SIG-M5 treated with dmso at 0.1 percent for 504 hours (cell line): ENCODE measurements around the gene MRPL3.
"Not testable (repeated sequence)": the region's sequence is repeated elsewhere in the genome, so short reads cannot be mapped to it uniquely, and the experiment has no call there.

Experiments
- DNase-seq: peaks from one replicate; lab custom pipeline; 2025; ENCODE audit not compliant: unreplicated experiment; lab: John Stamatoyannopoulos, UW

The MRPL3 gene

DNA sequence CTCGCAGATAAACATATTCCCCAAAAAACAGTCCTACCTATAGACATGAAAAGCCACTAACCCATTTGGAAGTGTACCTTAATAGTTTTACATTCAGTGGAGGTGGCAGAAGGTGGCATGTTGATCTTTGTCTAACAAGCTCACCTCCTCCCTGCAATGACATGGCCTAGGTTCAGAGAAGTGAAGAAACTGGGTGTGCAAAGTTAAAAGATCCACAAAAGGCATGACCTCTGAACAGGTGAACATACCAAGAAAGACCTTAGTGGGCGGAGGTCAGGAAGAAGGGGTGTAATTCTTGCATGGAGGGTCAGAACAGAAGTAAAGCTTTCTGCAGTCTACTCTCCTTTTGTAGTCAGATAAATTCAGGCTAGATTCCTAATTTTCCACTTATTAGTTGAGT, 822 bp downstream of the MRPL3 start:
- DNase-seq: no peak

DNA sequence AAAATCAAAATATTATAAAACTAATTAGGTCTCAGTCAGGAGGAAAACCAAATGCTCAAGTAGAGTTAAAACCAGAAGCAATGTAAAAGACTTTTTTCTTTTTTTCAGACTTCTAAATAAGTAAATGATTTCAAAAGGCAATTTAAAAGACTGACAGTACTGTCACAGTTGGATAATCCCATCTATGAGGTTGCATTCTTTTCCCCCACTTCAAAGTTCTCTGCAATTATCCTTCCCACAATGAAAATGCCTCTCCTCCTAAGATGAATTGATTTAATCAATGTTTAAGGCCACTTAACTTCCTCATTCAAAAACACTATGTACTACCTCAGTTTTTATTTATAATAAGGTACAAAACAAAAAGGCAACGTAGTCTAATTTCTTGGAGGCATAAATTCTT, 8.1 kb downstream of the MRPL3 start:
- no peak for DNase-seq

DNA sequence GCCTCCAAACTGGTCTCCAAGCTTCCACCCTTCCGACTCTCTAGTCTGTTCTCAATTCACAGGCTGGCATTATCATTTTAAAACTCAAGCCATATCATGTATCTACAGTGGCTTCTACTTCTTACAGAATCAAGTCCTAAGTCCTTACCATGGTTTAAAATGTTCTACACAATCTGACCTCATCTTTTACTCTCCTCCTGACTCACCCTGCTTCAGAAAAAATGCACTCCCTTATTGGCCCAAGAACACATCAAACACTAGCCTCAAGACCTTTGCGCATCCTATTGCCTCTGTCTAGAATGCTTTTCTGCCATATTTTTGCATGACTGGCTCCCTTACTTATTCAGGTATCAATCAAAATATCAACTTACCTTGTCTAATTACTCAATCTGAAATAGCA, 11.0 kb downstream of the MRPL3 start:
- DNase-seq: no peak

DNA sequence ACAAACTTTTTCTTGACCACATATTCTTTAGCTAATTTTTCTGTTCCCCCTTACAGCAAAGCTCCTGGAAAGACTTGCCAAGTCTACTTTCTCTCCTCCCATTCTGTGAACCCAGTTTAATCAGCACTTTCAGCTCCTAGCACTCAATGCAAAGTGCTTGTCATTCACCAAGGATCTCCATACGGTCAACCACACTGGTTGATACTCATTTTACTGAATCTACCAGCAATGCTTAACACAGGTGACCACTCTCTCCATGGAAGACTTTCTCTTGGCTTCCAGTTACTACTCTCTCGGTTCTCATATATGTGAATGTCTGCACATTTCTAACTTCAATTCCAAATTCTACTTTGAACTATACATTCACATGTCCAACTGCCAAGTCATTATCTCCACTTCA, 11.7 kb downstream of the MRPL3 start:
- DNase-seq: no peak

DNA sequence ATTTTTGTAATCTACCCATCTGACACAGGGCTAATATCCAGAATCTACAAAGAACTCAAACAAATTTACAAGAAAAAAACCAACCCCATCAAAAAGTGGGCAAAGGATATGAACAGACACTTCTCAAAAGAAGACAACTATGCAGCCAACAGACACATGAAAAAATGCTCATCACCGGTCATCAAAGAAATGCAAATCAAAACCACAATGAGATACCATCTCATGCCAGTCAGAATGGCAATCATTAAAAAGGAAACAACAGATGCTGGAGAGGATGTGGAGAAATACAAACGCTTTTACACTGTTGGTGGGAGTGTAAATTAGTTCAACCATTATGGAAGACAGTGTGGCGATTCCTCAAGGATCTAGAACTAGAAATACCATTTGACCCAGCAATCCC, 16.2 kb downstream of the MRPL3 start:
- not testable (repeated sequence) for DNase-seq

DNA sequence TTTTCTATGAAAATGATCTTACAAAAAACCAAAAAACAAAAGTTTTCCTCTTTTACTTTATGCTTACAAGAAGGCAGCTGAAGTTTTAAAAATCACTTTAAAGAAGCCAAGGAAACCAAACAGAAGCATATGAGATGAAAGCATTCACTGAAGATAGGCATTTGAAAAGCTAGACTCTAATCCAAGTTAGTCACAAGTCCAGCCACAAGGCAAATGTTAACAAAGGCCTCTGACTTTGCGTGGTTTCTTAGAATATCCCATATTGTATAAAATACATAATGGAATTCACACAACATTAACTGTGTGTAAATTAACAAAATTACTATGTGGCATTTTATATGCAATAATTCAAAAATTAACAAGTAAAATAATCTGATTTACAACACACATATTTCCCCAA, 17.7 kb downstream of the MRPL3 start:
- no peak for DNase-seq

DNA sequence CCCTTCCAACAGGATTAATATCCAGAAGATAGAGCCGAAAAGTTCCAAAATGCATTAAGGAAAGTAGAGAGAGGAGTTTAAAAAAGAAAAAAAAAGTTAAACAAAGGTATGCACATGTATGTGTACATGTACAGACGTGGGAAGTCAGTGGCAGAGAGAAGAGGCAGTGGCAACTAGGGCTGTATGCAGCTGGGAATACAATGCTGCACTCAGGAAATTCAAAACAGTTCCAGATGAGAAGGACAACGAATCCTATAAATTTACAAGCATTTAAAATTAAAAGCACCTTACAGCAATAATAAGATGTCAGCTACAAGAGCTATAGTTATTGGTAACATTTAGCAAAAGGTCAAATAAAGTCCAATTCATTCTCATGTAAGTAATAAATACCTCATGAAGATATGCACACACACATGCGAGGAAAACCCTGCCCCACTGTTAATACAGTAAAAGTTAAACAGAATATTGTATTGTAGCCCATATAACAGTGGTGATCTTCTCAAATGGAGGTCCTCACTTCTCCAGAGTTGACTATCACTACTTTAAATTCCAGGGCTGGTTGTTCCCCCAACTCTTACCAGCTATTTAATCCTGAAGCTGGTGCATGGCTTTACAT, 18.2 kb downstream of the MRPL3 start:
- DNase-seq: no peak

DNA sequence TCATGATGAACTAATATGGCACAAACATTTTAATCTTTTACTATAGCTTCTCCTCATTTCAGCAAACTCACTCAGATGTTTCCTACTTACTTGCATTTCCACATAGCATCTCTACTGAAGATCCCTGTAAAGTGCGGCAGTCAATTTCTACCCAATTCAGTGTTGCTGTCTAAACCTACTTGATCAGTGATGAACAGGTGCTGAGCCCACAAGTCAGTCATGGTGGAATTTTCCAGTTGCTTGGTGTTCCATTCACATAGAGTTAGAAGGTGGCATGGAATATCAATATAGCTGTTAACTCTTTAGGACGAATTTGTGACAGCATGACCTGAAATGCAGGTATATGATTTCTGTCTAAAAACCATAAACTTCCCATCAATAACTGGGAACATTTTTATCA, 22.7 kb downstream of the MRPL3 start:
- no peak for DNase-seq

DNA sequence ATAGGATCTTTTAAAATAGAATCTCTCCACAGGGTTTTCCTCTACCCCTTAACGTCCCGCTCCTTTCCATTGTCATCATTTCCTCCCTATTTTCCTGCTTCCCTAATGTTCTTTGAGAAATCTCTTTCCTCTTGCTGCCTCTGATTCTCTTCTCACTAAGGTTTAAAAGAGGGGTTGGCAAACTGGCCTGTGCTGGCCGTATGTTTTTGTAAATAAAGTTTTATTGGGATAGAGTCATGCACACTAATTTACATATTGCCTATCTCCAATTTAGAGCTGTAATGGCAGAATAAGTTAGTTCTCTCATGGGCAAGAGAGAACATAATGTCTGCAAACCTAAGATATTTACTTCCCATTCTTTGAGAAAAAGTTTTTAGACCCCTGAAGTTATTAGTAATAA, 25.0 kb downstream of the MRPL3 start:
- no peak for DNase-seq

DNA sequence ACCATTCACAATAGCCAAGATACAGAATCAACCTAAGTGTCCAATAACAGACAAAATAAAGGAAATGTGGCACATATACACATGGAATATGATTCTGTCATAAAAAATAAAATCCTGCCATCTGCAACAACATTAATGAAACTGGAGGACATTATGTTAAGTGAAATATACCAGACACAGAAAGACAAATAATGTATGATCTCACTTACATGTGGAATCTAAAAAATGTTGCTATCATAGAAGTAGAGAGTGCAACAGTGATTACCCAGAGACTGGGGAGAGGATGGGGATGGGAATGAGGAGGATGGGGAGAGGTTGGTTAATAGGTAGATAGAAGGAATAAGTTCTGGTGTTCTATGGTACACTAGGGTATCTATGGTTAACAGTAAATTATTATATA, 28.7 kb downstream of the MRPL3 start:
- no peak for DNase-seq

DNA sequence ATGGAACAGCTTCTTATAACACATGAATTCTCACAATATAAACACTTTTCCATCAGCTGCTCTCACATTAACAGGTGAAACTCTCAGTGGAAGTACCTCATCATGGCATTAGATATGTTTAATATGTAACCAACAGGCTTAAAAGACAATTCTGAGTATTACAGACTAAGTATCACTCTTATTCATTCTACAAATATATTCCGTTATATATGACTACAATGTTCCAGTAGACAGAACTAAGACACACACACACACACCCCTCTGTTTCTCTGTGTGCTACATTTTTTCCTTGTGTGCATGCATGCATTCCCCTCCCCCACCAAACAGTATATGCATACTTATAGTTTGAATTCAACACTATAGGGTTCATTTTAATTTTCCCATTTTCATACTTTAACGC, 32.4 kb downstream of the MRPL3 start:
- DNase-seq: no peak

DNA sequence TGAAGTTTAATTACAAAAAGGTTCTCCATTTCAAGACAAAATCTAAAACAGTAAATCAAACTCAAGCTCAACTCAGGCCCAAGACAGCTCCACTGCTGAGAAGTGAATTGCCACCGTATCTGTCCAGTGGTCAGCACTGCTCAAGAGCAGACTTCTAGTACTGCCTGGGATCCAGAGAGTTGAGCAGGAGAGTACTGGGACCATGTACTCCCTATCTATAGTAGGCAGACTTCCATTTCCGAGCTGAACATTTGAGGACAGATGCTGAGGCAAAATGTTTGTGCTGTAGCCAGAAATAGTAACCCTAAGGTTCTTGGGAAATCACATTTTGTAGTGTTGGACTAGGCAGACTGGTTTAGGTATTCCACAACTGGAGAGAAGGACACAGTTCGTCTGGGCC, 44.1 kb downstream of the MRPL3 start:
- DNase-seq: no peak

DNA sequence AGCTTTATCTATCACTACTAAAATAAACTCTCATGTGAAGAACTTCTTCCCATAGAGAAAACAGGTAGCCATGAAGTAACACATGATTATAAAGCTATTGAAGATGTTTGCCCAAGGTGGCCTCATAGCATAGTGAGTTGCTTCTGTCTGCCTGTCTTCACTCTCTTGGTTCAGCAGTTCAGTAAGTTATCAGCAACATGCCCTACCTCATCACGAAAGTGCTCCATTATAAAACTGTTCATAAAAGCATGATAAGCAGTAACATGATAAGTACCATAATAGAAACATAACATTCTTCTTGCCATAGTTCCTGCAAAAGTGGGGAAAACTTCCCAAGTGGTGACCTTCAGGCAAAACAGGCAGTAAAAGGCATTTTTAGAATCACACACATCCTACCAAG, 45.6 kb downstream of the MRPL3 start:
- no peak for DNase-seq

DNA sequence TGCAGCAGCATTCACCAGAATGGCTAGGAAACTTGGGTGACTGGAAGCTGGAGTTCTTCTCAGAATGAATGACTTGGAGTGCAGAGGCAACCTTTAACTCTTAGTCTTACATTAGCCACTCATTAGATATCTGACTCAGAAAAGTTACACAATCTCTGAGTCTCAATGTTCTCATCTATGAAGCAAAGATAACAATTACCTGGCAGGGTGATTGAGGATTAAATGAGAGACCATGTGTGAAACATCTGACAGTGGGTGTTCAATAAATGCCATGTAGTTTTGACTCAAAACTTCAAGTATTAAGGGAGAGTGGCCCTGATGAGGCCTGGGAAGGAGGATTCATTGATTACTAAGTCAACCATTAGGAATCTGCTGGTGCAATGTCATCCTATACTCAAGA, 48.3 kb downstream of the MRPL3 start:
- DNase-seq: no peak

DNA sequence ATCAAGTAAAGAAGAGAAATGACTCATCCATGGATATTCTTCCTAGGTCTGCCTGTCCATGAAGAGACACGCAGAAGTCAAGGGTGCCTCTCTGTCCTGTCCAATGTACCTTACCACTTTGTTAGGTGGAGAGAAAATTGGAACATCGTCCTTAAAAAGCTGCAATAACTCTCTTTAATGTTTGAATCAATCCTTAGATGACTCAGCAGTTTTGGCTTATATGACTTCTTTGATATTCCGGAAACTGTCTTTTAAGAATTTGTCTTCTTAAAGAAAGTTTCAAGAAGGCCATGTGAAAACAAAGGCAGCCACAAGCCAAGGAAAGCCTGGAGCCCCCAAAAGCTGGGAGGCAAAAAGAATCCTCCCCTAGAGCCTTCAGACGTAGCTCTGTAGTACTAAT, 49.2 kb downstream of the MRPL3 start:
- no peak for DNase-seq

DNA sequence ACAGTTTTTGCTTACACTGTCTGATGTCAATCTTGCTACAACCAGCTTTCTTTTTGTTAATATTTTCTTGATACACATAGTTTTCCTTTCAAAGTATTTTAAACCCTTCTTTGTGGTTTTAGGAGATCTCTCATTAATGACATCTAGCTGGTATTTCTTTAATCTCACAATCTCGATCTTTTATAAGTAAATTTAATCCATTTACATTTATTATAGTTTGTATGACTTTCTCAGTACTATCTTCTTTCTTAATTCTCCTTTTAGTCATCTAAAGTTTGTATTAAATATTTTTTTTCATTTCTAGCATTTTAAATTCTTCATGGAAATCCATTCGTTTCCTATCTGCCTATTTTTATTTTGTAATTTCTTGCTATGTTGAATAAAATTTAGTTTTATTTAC, 55.4 kb downstream of the MRPL3 start:
- no peak for DNase-seq

DNA sequence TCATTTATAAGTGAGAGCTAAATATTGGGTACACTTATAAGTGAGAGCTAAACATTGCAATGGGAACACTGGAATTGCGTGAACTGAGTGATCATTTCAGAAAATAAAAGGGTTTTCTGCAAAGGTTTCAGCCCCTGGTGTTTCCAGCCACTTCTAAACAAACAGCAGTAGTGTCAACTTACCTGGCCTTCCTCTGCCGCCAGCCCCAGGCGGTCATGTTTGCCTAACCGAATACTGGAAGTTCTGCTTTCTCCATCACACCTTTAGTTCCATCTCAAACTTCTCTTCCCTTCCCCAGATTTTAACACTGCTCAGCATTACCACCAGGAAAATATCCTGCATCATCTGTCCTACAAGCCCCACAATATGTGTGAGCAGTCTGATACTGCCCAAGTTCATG, 58.6 kb downstream of the MRPL3 start:
- DNase-seq: peak; percentile 22

DNA sequence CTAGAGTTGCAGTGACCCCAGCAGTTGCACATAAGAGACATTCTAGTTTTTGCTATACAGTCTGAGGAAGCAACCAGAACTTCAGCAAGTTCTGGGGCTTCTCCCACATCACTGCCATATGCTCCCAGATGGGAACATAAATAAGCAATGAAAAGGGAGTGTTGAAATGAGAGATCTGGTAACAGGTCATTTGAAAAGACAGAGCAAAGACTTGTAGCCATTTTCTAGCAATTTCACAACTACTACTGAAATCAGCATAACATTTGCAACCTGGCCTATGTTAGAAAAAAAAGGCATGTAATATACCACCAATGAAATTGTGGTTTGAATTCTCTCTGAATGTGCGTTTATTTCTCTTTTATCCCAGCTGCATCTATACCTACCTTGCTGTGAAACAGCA, 63.7 kb downstream of the MRPL3 start:
- no peak for DNase-seq

DNA sequence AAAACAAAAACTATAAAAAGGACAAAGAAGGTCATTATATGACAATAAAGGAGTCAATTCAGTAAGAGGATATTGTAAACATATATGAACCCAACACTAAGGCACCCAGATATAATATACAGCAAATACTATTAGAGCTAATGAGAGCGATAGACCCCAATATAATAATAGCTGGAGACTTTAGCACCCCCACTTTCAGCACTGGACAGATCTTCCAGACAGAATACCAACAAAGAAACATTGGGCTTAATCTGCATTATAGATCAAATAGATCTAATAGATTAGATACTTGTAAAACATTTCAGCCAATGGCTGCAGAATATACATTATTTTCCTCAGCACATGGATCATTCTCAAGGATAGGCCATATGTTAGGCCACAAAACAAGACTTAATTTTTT, 67.8 kb downstream of the MRPL3 start:
- no peak for DNase-seq

DNA sequence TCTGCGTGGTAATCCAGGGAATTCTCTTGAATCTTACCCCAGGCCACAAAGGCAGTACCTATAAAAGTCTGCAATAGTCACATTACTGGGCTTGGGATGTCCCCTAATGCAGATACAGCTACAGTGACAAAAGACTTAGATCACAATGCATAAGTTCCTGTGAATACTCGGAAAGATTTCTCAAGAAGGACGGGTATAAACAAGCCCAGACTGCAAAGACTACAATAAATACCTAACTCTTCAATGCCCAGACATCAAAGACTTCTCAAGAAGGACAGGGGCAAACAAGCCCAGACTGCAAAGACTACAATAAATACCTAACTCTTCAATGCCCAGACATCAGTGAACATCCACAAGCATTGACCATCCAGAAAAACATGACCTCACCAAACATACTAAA, 70.3 kb downstream of the MRPL3 start:
- DNase-seq: no peak

DNA sequence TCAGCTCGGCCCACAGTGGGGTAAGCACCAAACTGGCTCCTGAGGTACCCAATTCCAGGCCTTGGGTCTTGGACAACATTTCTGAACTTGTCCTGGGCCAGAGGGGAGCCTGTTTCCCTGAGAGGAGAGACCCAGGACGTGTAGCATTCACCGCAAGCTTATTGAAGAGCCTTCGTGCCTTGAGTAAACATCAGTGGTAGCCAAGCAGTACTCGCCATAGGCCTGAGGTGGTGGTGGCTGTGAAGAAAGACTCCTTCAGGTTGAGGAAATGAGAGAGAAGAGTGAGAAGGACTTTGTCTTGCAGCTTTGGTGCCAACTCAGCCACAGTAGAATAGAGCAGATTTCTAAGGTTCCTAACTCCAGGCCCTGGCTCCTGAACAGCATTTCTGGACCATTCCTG, 71.0 kb downstream of the MRPL3 start:
- no peak for DNase-seq

DNA sequence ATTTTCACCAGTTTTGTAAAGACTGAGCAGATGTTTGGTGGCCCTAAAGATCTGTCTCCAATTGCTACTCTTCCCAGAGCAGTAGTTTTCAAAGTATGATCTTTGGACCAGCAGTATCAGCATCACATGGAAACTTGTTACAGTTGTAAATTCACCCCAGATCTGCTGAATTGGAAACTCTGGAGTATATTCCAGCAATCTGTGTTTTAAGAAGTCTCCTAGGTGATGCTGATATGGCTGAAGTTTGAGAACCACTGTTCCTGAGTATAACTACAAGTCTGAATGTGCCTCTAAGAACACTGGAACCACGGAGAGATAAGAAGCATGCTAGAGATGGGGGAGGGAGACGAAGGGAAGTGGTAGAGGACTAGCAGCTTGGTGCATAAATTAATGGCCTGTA, 75.5 kb downstream of the MRPL3 start:
- no peak for DNase-seq

DNA sequence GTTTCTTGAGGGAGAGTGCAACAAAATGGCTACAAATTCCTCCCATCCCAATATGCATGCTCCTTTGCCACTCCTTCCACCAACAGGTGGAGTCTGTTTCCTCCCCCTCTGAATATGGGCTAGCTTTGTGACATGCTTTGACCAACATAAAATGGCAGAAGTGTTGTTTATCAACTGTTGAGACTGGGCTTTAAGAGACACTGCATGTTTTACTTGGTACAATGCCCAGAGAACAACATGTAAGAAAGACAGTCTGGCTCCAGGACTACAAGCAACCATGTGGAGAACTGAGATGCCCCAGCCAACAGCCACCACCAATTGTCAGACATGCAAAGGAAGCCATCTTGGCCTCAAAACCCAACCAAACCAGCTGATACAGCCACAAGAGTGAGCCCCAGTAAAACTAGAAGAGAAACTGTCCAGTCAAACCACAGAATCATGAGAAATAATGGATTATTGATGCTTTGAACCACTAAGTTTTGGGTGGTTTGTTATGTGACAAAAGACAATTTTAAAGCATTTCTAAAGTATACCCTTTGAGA, 80.7 kb downstream of the MRPL3 start:
- DNase-seq: no peak

DNA sequence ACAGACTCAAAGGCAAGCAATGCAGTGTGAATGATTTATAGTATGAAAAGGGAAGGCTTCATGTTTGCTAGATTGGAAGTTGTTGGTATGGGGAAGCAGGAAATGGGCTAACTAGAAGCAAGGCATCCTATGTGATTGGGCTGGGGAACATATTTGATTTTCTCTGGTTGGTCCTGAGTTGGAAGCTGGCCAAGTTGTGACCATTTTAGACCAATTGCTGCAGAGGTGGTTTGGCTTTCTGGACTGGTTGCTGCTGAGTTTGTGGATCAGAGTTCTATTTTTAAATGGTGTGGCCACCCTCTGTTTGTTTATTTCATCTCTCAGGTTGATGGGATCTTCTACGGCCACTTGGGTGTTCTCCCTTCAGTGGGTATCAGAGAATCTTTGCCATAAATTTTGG, 81.5 kb downstream of the MRPL3 start:
- no peak for DNase-seq
